Heart right ventricle (tissue), 16 donors: ENCODE measurements around the gene PLEKHN1. TPM values are rescaled to one million over a fixed set of nuclear protein-coding genes. Genes with fewer than 3 reads are reported as not detected.

Experiments used
- ATAC-seq, 8 donors: fragments of 200-7000 bp; cut with Tn5 transposase; one replicate each; pipeline ENCODE4 v1.9.1; 2020; ENCODE audit warnings: mild to moderate bottlenecking in 8 of 8, moderate library complexity in 8 of 8, moderate number of reproducible peaks in 1 of 8
- DNase-seq, 2 donors: peaks; one replicate each; pipeline ENCODE4 v3.0.0-alpha.2; 2020
- H3K27ac ChIP-seq, 10 donors: fragments of 200-600 bp; sonication (generic) in 2 of 10; one replicate each; pipeline versions ENCODE4 v1.5.0 to v1.8.0; 2020 to 2022; ENCODE audit warnings: mild to moderate bottlenecking in 3 of 10
- H3K27me3 ChIP-seq, 7 donors: fragments of 200-600 bp; one replicate each; pipeline ENCODE4 v1.8.0; 2021 to 2022; ENCODE audit warnings: mild to moderate bottlenecking in 2 of 7
- H3K36me3 ChIP-seq, 9 donors: fragments of 200-600 bp; sonication (generic) in 1 of 9; one replicate each; pipeline versions ENCODE4 v1.5.0 to v1.8.0; 2020 to 2022; ENCODE audit warnings: mild to moderate bottlenecking in 2 of 9
- H3K4me1 ChIP-seq, 9 donors: fragments of 200-600 bp; sonication (generic) in 1 of 9; one replicate each; pipeline versions ENCODE4 v1.5.0 to v1.8.0; 2020 to 2022; ENCODE audit warnings: mild to moderate bottlenecking in 4 of 9
- H3K4me3 ChIP-seq, 10 donors: fragments of 200-600 bp; sonication (generic) in 2 of 10; one replicate each; pipeline versions ENCODE4 v1.5.0 to v1.8.0; 2020 to 2022; ENCODE audit warnings: mild to moderate bottlenecking in 7 of 10, moderate library complexity in 2 of 10
- H3K9me3 ChIP-seq, 11 donors: fragments of 200-600 bp in 10 of 11; sonication (generic) in 2 of 11; one replicate each; pipeline versions ENCODE4 v1.5.0 to v1.8.0; 2013 to 2022; ENCODE audit warnings: mild to moderate bottlenecking in 2 of 11, control low read depth in 1 of 11, moderate library complexity in 1 of 11
- WGBS, 2 donors: extraction: QIAGEN DNeasy Blood & Tissue Kit; methylation state at CpG; one replicate each; pipeline ENCODE4 v1.1.7; 2013; ENCODE audit warnings: inconsistent platforms in 1 of 2; 5-methylcytosine and 5-hydroxymethylcytosine counted together
- intact Hi-C, 10 donors: fragments of 100-400 bp; cut with DNase I; formaldehyde crosslinking; loops; one replicate each; pipeline versions ENCODE4 v1.11.1 to v1.14.2; 2022
- polyA plus RNA-seq, 2 donors: library from polyadenylated mRNA; stranded (reverse); fragments of 200-250 nt; gene quantifications; one replicate each; pipeline ENCODE4 v1.2.3, GENCODE V29; 2013
- total RNA-seq, 10 donors: library from RNA; stranded (reverse); fragmentation: NEBNext Ultra II Directional in 3 of 10; extraction: Animal tissue kit (Norgen Biotek cat#: 25700) in 3 of 10; gene quantifications; one replicate each; pipeline versions ENCODE4 v1.2.1 to v1.2.4, GENCODE V29; 2021 to 2023
- TF ChIP-seq, protein P1 (sequence below), 9 donors: fragments of 200-600 bp; sonication (generic) in 2 of 9; IDR thresholded peaks; one replicate each; pipeline versions ENCODE4 v1.5.0 to v1.8.0; 2021 to 2022; ENCODE audit warnings: antibody characterized with exemption in 9 of 9, mild to moderate bottlenecking in 5 of 9, moderate library complexity in 1 of 9
- donor health status: Arrhythmogenic right ventricular cardiomyopathy.
- donor health status: ischemic (EF 13 %, LVEDD 7.1; RV severe dilation, severe dysfunction).
- donor health status: healthy with polysubstance abuse.
- donor health status: DM: no; HTN: yes; CAD: no.
- donor health status: DM: no; HTN: no; CAD: no.
- donor health status: ischemic (EF 25% LVEDD 6.9; RV normal size, moderate dysfunction).
- donor health status: ischemic (EF 25% LVEDD 5.7; RV mildly dilated, moderate dysfunction).
- donor health status: healthy.
- donor health status: DM: yes; HTN: yes; CAD: no.
- donor health status: Ischemic cardiomyopathy.
- donor health status: ischemic (EF 35%, LVEDD 5.7; RV mildly dilated, moderate dysfunction).
- donor health status: nonischemic (EF 11% LVEDD 7.7; RV severe dilation, severe dysfunction).
- donor health status: DM: yes; HTN: yes; CAD: no.
- donor health status: PGD.
- donor health status: ischemic (EF 29% LVEDD 5.4; RV normal size, mild dysfunction).
- donor health status: nonischemic (EF 23%, LVEDD 6.1; RV moderate dilation, normal function).

The PLEKHN1 gene
- total and polyA plus RNA-seq, 12 donors: 0.13 to 0.37 (median 0.29) TPM; not detected in 8

DNA sequence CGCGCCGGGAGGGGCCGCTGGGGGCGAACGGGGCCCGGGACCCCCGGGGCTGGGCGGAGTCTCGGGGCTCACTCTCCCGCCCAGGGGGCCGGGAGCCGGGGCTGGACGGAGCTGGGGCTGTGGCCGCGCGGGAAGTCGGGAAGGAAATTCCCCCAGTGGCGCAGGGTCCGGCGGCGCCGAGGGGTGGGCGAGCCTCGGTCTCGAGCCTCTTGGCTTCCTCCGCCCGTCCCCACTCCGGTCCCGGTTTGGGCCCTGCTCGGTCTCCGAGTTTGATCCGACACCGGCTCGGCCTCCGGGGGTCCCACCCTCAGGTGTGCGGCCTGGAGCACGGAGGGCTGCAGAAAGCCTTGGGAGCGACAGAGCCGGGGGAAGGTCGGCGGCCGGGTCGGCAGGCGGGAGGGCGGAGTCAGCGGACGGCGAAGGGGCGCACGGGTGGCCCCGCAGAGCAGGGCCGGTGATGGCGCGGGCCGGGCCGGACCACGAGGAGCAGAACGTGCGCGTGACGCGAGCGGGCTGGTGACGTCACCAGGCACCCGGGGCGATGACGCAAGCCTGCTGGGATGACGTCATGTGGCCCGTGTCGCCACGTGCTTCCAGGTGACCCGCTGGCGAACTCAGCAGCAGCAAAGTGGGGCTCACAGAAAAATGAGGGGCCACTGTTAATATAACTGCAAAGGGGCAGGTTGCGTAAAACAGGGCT, 34.2 kb downstream of the PLEKHN1 start:
- peaks cover 0 to 93% (median 0%) of the 10 kb centered on the region in 7 donors for H3K27me3 ChIP-seq
- peak overlapping the region; percentile 96 to 100 (median 100) for H3K27ac ChIP-seq
- DNase-seq (peak; percentile 82 to 85), ATAC-seq (peak; percentile 60 to 74 (median 63))
- peak overlapping the region; percentile 52 to 94 (median 76) for H3K4me3 ChIP-seq
- peaks cover 9 to 60% (median 35%) of the 10 kb centered on the region in 9 donors for H3K4me1 ChIP-seq
- intact Hi-C loops: no loop called here
- TF ChIP-seq, protein P1, sequence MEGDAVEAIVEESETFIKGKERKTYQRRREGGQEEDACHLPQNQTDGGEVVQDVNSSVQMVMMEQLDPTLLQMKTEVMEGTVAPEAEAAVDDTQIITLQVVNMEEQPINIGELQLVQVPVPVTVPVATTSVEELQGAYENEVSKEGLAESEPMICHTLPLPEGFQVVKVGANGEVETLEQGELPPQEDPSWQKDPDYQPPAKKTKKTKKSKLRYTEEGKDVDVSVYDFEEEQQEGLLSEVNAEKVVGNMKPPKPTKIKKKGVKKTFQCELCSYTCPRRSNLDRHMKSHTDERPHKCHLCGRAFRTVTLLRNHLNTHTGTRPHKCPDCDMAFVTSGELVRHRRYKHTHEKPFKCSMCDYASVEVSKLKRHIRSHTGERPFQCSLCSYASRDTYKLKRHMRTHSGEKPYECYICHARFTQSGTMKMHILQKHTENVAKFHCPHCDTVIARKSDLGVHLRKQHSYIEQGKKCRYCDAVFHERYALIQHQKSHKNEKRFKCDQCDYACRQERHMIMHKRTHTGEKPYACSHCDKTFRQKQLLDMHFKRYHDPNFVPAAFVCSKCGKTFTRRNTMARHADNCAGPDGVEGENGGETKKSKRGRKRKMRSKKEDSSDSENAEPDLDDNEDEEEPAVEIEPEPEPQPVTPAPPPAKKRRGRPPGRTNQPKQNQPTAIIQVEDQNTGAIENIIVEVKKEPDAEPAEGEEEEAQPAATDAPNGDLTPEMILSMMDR (IDR thresholded peaks at IDR 0.05): peak in 1 of 9 donors; percentile 13
- WGBS, 2 donors: 1% methylated on average over 73 to 75 of the region's 75 CpGs
- H3K36me3 ChIP-seq: peaks cover 0 to 17% (median 0%) of the 10 kb centered on the region in 9 donors
- H3K9me3 ChIP-seq: no peaks in the 10 kb centered on the region

DNA sequence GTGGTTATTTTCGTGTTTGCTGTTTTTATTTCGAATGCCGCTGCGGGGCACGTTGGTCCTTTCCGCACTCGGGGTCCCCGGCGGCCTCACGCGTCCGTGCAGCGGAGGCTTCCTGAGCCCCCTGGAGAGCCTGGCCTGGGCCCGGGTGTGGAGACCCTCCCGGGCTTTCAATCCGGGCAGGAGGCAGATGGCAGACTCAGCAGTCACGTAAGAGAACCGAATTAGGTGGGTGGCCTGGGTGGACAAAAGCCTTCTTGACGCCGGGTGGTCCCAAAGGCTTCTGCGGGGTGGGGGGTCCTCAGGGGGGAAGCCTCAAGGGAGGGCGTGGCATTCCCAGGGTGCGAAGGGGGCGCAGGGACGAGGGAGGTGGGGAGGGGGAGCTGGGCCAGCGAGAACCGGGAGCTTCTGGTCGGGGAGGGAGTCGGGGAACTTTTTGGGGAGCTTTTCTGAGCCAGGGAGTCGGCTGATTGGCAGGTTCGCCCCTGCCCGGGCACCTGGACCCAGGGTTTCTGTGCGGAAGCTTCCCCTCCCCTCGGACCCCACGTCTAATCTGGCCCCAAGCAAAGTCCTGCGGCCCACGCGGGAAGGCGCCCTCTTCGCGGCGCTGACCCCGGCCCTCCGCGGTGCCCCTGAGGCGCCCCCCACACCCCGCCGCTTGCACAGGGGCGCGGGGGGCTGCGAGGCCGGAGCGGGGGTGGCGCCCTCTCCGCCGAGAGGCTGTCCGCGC, 34.9 kb downstream of the PLEKHN1 start:
- DNase-seq (peak; percentile 20 to 24), ATAC-seq (peak in 2 of 8 donors; percentile 1 to 5)

DNA sequence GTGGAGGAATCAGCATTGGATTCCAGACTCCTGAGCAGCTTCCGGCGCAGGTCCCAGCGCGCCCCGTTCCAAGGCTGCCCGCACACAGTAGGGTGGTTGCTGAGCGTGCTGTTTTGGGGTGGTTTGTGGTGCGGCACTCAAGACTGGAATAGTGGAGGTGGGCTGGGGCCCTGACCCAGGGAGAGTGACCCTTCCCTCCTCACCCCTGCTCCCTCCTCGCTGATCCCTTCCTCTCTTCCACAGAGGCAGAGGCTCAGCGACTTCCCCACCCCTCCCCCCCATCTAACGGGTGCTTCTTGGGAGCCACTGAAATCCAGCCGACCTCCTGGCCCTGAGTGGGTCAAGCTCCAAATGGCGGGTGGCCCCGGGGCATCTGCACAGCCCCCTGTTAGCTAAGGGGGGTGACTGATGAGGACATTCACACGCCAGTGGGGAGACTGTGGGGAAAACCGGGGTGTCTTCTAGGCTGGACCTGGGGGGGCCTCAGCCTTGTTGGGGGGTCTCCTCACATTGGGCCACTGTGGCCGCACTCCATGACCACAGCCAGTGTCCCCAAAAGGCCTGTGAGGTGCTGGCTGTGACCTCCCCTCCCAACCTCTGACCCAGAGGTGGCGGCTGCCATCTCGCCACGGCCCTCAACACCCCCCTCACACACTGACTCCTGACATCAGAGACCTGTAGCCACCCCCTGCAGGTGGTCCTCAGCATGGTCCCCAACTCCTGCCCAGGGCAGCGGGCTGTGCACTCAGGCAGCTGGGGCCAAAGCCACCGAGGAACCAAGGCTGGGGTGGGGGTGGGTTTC, 37.5 kb downstream of the PLEKHN1 start:
- TF ChIP-seq, protein P1 (IDR thresholded peaks at IDR 0.05): no peak
- Histone ChIP-seq H3K4me1 (peaks cover 14 to 51% (median 31%) of the 10 kb centered on the region in 9 donors), H3K9me3 (no peaks in the 10 kb centered on the region), H3K27me3 (peaks cover 0 to 71% (median 0%) of the 10 kb centered on the region in 7 donors), H3K4me3 (no peak overlapping the region), H3K27ac (no peak overlapping the region), H3K36me3 (peaks cover 0 to 9% (median 0%) of the 10 kb centered on the region in 9 donors)
- no peak for DNase-seq
- WGBS, 2 donors: 87 to 88% methylated on average over 21 to 22 of the region's 22 CpGs
- intact Hi-C loops: no loop called here
- no peak for ATAC-seq

More for the DNA sequence above, 34.9 kb downstream of the PLEKHN1 start:
- H3K36me3 ChIP-seq: peaks cover 0 to 17% (median 0%) of the 10 kb centered on the region in 9 donors
- peaks cover 0 to 93% (median 0%) of the 10 kb centered on the region in 7 donors for H3K27me3 ChIP-seq
- H3K4me3 ChIP-seq: peak overlapping the region; percentile 52 to 94 (median 76)
- H3K4me1 ChIP-seq: peaks cover 14 to 67% (median 39%) of the 10 kb centered on the region in 9 donors
- peak overlapping the region; percentile 96 to 100 (median 100) for H3K27ac ChIP-seq
- TF ChIP-seq, protein P1 (IDR thresholded peaks at IDR 0.05): no peak
- intact Hi-C loops: no loop called here
- 1 to 2% methylated on average over 49 to 58 of the region's 58 CpGs for WGBS, 2 donors
- no peaks in the 10 kb centered on the region for H3K9me3 ChIP-seq

DNA sequence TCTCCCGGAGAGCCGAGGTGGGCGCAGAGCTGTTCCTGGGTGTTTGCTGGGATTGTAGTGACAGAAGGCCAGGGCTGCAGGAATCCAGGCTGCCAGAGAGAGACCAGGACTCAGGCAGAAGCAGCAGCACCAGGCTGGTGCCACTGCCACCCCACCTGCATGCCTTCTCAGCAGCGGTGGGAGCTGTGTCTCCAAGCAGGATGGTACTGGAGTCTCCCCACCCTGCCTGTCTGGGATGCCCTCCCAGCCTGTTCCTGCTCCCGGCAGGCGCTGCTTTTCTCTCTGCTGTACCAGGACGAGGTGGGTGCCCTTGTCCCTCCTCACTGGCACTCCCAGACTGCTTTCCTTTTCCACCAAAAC, 38.1 kb downstream of the PLEKHN1 start:
- Histone ChIP-seq H3K4me3 (no peak overlapping the region), H3K9me3 (no peaks in the 10 kb centered on the region), H3K4me1 (peaks cover 14 to 51% (median 31%) of the 10 kb centered on the region in 9 donors), H3K27me3 (peaks cover 0 to 65% (median 0%) of the 10 kb centered on the region in 7 donors), H3K36me3 (peaks cover 0 to 9% (median 0%) of the 10 kb centered on the region in 9 donors), H3K27ac (peak overlapping the region in 2 of 10 donors; percentile 60 to 72)
- 55% methylated on average over 7 of the region's 7 CpGs for WGBS, 2 donors
- DNase-seq (no peak), ATAC-seq (no peak)
- intact Hi-C loops: no loop called here
- TF ChIP-seq, protein P1 (IDR thresholded peaks at IDR 0.05): no peak
